ENCODE measurements around the gene SCYGR1. TPM values are rescaled to one million over a fixed set of nuclear protein-coding genes. Genes with fewer than 3 reads are reported as not detected.

SCYGR1 gene
- total and polyA plus RNA-seq, 2 donors from 2014 or later, result not detected

Other genes with a start within 250 kb of the SCYGR1 start
- gene COL4A4, start 223.7 kb downstream of the SCYGR1 start, total RNA-seq, result 53.3 TPM
- gene COL4A4, start 223.7 kb downstream of the SCYGR1 start, polyA plus RNA-seq (ENCODE audit: insufficient read depth, low read depth, low replicate concordance), result 7.2 TPM
- 48.8 TPM for gene COL4A3, start 223.3 kb downstream of the SCYGR1 start, total RNA-seq
- 20.8 TPM for gene COL4A3, start 223.3 kb downstream of the SCYGR1 start, polyA plus RNA-seq (ENCODE audit: insufficient read depth, low read depth, low replicate concordance)
- 80.8 TPM for gene MFF, start 62.7 kb downstream of the SCYGR1 start, total RNA-seq
- 110 TPM for gene MFF, start 62.7 kb downstream of the SCYGR1 start, polyA plus RNA-seq (ENCODE audit: insufficient read depth, low read depth, low replicate concordance)
- gene TM4SF20, start 8.6 kb downstream of the SCYGR1 start, total RNA-seq, result not detected
- not detected for gene TM4SF20, start 8.6 kb downstream of the SCYGR1 start, polyA plus RNA-seq (ENCODE audit: insufficient read depth, low read depth, low replicate concordance)
- 98.9 TPM for gene AGFG1, start 84.2 kb upstream of the SCYGR1 start, total RNA-seq
- 36.6 TPM for gene AGFG1, start 84.2 kb upstream of the SCYGR1 start, polyA plus RNA-seq (ENCODE audit: insufficient read depth, low read depth, low replicate concordance)
- not detected for gene SCYGR2, start 210.9 kb upstream of the SCYGR1 start, total RNA-seq
- not detected for gene SCYGR2, start 210.9 kb upstream of the SCYGR1 start, polyA plus RNA-seq (ENCODE audit: insufficient read depth, low read depth, low replicate concordance)
- gene SCYGR3, start 226.9 kb upstream of the SCYGR1 start, total RNA-seq, result not detected
- gene SCYGR3, start 226.9 kb upstream of the SCYGR1 start, polyA plus RNA-seq (ENCODE audit: insufficient read depth, low read depth, low replicate concordance), result not detected
- gene SCYGR4, start 229.5 kb upstream of the SCYGR1 start, total RNA-seq, result not detected
- not detected for gene SCYGR4, start 229.5 kb upstream of the SCYGR1 start, polyA plus RNA-seq (ENCODE audit: insufficient read depth, low read depth, low replicate concordance)

Measured in kidney (tissue), 2 donors.